HEK293 (cell line): ENCODE results near the gene KDM4C.

Experiments used
- CTCF ChIA-PET: fragments of 350-600 bp; formaldehyde crosslinking; extraction: SDS; loops from one replicate; lab custom pipeline; 2021; ENCODE audit warnings: antibody characterized with exemption; lab: Yijun Ruan, JAX
- POLR2A ChIA-PET: fragments of 300-600 bp; formaldehyde crosslinking; extraction: SDS; loops from one replicate; lab custom pipeline; 2020; ENCODE audit warnings: antibody characterized with exemption, inconsistent platforms; lab: Yijun Ruan, JAX
- H3K27ac ChIP-seq: fragments of 200-500 bp; sonication (Bioruptor generic); 2 replicates; pipeline ENCODE4 v1.5.1; 2014; ENCODE audit warnings: low read depth, low read length, control low read depth, inconsistent platforms; ENCODE audit errors: extremely low read depth
- H3K36me3 ChIP-seq, 2 experiments: fragments of 200-500 bp in 1 of 2; sonication (Bioruptor generic) in 1 of 2; 1 replicate in 1 of 2; 2 replicates in 1 of 2; pipeline ENCODE4 v1.5.1; 2014 to 2017; ENCODE audit warnings: inconsistent platforms in 2 of 2, low read length in 2 of 2; ENCODE audit not compliant: control insufficient read depth in 2 of 2, insufficient read depth in 1 of 2
- H3K4me1 ChIP-seq: fragments of 200-500 bp; sonication (Bioruptor generic); 2 replicates; pipeline ENCODE4 v1.5.1; 2014; ENCODE audit warnings: mild to moderate bottlenecking, low read length, inconsistent platforms; ENCODE audit not compliant: control insufficient read depth, insufficient read depth
- H3K4me3 ChIP-seq: 2 replicates; pipeline ENCODE4 v1.5.1; 2011; ENCODE audit warnings: low read depth, mild to moderate bottlenecking, control low read depth, low read length, moderate library complexity
- H3K9me3 ChIP-seq: fragments of 200-500 bp; sonication (Bioruptor generic); 2 replicates; pipeline ENCODE4 v1.5.1; 2014; ENCODE audit warnings: low read depth, low read length, inconsistent platforms; ENCODE audit not compliant: control insufficient read depth, insufficient read depth
- ATF2 ChIP-seq: fragments of 450-650 bp; formaldehyde crosslinking; IDR thresholded peaks from 2 replicates; pipeline ENCODE4 v1.5.1; 2016; ENCODE audit warnings: missing biosample characterization, missing genetic modification characterization, low read depth
- FEZF1 ChIP-seq: fragments of 450-650 bp; formaldehyde crosslinking; IDR thresholded peaks from 2 replicates; pipeline ENCODE4 v1.5.1; 2016; ENCODE audit warnings: missing biosample characterization, missing genetic modification characterization
- GLIS1 ChIP-seq: fragments of 450-650 bp; formaldehyde crosslinking; IDR thresholded peaks from 2 replicates; pipeline ENCODE4 v1.5.1; 2016; ENCODE audit warnings: missing biosample characterization, missing genetic modification characterization
- KLF7 ChIP-seq: fragments of 450-650 bp; formaldehyde crosslinking; IDR thresholded peaks from 2 replicates; pipeline ENCODE4 v1.5.1; 2016; ENCODE audit warnings: missing biosample characterization, missing genetic modification characterization, borderline replicate concordance
- PRDM6 ChIP-seq: fragments of 450-650 bp; formaldehyde crosslinking; IDR thresholded peaks from 2 replicates; pipeline ENCODE4 v1.5.1; 2017; ENCODE audit warnings: missing biosample characterization, missing genetic modification characterization
- ZBTB17 ChIP-seq: fragments of 450-650 bp; formaldehyde crosslinking; IDR thresholded peaks from 2 replicates; pipeline ENCODE4 v1.5.1; 2016; ENCODE audit warnings: missing biosample characterization, missing genetic modification characterization
- ZNF140 ChIP-seq: fragments of 450-650 bp; formaldehyde crosslinking; IDR thresholded peaks from 2 replicates; pipeline ENCODE4 v1.5.1; 2016; ENCODE audit warnings: missing biosample characterization, missing genetic modification characterization
- ZNF155 ChIP-seq: fragments of 450-650 bp; formaldehyde crosslinking; IDR thresholded peaks from 2 replicates; pipeline ENCODE4 v1.5.1; 2016; ENCODE audit warnings: missing biosample characterization, missing genetic modification characterization
- ZNF169 ChIP-seq: fragments of 450-650 bp; formaldehyde crosslinking; IDR thresholded peaks from 2 replicates; pipeline ENCODE4 v1.5.1; 2016; ENCODE audit warnings: missing biosample characterization, missing genetic modification characterization
- ZNF175 ChIP-seq: fragments of 450-650 bp; formaldehyde crosslinking; IDR thresholded peaks from 2 replicates; pipeline ENCODE4 v1.5.1; 2016; ENCODE audit warnings: missing biosample characterization, missing genetic modification characterization
- ZNF214 ChIP-seq: fragments of 450-650 bp; formaldehyde crosslinking; IDR thresholded peaks from 2 replicates; pipeline ENCODE4 v1.5.1; 2017; ENCODE audit warnings: missing biosample characterization, mild to moderate bottlenecking, missing genetic modification characterization, borderline replicate concordance
- ZNF23 ChIP-seq: fragments of 450-650 bp; formaldehyde crosslinking; IDR thresholded peaks from 2 replicates; pipeline ENCODE4 v1.5.1; 2016; ENCODE audit warnings: missing biosample characterization, missing genetic modification characterization, borderline replicate concordance
- ZNF280C ChIP-seq: fragments of 450-650 bp; formaldehyde crosslinking; IDR thresholded peaks from 2 replicates; pipeline ENCODE4 v1.5.1; 2016; ENCODE audit warnings: missing biosample characterization, missing genetic modification characterization
- ZNF311 ChIP-seq: fragments of 450-650 bp; formaldehyde crosslinking; IDR thresholded peaks from 2 replicates; pipeline ENCODE4 v1.5.1; 2017; ENCODE audit warnings: missing biosample characterization, missing genetic modification characterization, borderline replicate concordance
- ZNF513 ChIP-seq: fragments of 450-650 bp; IDR thresholded peaks from 2 replicates; pipeline ENCODE4 v1.5.1; 2018; ENCODE audit warnings: missing biosample characterization, missing genetic modification characterization
- ZNF660 ChIP-seq: fragments of 450-650 bp; IDR thresholded peaks from 2 replicates; pipeline ENCODE4 v1.5.1; 2018; ENCODE audit warnings: missing biosample characterization, mild to moderate bottlenecking, missing genetic modification characterization
- ZNF670 ChIP-seq: fragments of 450-650 bp; formaldehyde crosslinking; IDR thresholded peaks from 2 replicates; pipeline ENCODE4 v1.5.1; 2016; ENCODE audit warnings: missing biosample characterization, missing genetic modification characterization, low read depth
- ZNF837 ChIP-seq: fragments of 450-650 bp; formaldehyde crosslinking; IDR thresholded peaks from 2 replicates; pipeline ENCODE4 v1.5.1; 2016; ENCODE audit warnings: missing biosample characterization, missing genetic modification characterization
- ZNF843 ChIP-seq: fragments of 450-650 bp; formaldehyde crosslinking; IDR thresholded peaks from 2 replicates; pipeline ENCODE4 v1.5.1; 2016; ENCODE audit warnings: missing biosample characterization, missing genetic modification characterization
- ZSCAN30 ChIP-seq: fragments of 450-650 bp; IDR thresholded peaks from 2 replicates; pipeline ENCODE4 v1.5.1; 2018; ENCODE audit warnings: missing biosample characterization, mild to moderate bottlenecking, missing genetic modification characterization, moderate library complexity
- ZSCAN4 ChIP-seq: fragments of 450-650 bp; formaldehyde crosslinking; IDR thresholded peaks from 2 replicates; pipeline ENCODE4 v1.5.1; 2017; ENCODE audit warnings: missing biosample characterization, missing genetic modification characterization
- TF ChIP-seq, protein P1 (sequence below): fragments of 450-650 bp; formaldehyde crosslinking; IDR thresholded peaks from 2 replicates; pipeline ENCODE4 v1.5.1; 2016; ENCODE audit warnings: missing biosample characterization, missing genetic modification characterization
- TF ChIP-seq, protein P2 (sequence below): fragments of 450-650 bp; formaldehyde crosslinking; IDR thresholded peaks from 2 replicates; pipeline ENCODE4 v1.5.1; 2017; ENCODE audit warnings: missing biosample characterization, missing genetic modification characterization

Gene KDM4C

GRCh38 chr9:6973089-6973488 lies 215.3 kb downstream of the KDM4C start (continued):
- TF ChIP-seq ZNF513 (tag by site-specific recombination) (no peak), ZBTB17 (no peak), ZNF140 (no peak)
- TF ChIP-seq, all 188 proteins: peak for 0

DNA sequence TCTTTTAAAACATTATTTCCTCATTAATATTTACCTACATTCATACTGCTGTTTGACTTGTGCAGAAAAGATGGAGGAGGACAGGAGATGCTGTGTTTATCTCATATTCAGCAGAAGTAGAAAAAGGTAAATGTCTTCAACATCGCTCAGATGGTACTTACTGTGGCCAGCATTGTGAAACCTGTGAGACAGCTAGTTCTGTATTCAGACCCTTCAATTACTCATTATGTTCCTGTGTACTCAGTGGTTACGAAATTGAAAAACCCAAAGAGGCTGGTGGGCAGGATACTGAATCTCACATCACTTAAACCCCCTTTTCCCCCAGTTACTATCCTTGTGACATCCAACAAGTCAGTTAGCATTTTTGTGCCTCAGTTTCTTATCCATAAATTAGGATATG lies 216.0 kb downstream of the KDM4C start:
- no peaks in the 10 kb centered on the region for H3K36me3 ChIP-seq
- 0 out of 2 replicates have a peak, but pooled peaks cover 4% of the 10 kb centered on the region for H3K4me1 ChIP-seq
- ChIA-PET POLR2A (no interaction called here), CTCF (no interaction called here)
- H3K9me3 ChIP-seq = no peaks in the 10 kb centered on the region
- no peak overlapping the region for H3K4me3 ChIP-seq
- no peak overlapping the region for H3K27ac ChIP-seq
- TF ChIP-seq ZBTB17 (no peak), ZNF660 (tag by site-specific recombination) (no peak), ZNF280C (tag by site-specific recombination) (no peak)

DNA sequence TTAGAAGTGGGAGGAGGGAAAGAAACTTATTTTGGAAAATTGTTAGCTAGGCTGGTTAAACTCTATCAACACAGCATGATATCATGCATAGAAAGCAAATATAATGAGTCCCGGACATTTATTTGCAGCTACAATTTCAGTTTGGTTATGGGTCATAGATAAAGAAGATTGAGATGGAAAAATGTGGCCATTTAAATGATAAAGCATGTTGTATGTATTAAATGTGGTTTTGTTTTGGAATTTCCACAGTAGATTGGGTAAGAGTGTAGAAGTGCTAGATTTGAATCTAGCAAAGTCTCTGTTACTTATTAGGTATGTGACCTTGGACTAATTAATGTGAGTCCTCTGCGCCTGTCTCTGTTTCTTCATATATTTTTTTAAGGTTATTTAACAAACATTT lies 217.4 kb downstream of the KDM4C start:
- Histone ChIP-seq H3K4me1 (0 out of 2 replicates have a peak, but pooled peaks cover 4% of the 10 kb centered on the region), H3K9me3 (no peaks in the 10 kb centered on the region), H3K36me3 (no peaks in the 10 kb centered on the region), H3K4me3 (no peak overlapping the region), H3K27ac (no peak overlapping the region)
- TF ChIP-seq ZNF311 (tag by site-specific recombination) = no peak
- peak; percentile 22; the same call in 1 of the 2 replicates for TF ChIP-seq ZNF843 (tag by site-specific recombination)
- TF ChIP-seq ZNF175 (tag by site-specific recombination) = no peak
- TF ChIP-seq, protein P1, sequence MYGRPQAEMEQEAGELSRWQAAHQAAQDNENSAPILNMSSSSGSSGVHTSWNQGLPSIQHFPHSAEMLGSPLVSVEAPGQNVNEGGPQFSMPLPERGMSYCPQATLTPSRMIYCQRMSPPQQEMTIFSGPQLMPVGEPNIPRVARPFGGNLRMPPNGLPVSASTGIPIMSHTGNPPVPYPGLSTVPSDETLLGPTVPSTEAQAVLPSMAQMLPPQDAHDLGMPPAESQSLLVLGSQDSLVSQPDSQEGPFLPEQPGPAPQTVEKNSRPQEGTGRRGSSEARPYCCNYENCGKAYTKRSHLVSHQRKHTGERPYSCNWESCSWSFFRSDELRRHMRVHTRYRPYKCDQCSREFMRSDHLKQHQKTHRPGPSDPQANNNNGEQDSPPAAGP (tag by site-specific recombination) = no peak
- no peak for TF ChIP-seq ATF2
- no peak for TF ChIP-seq ZNF670
- TF ChIP-seq FEZF1 (tag by site-specific recombination) = 0 out of 2 replicates have a peak, but pooled peaks have one; percentile 7
- no peak for TF ChIP-seq KLF7
- no peak for TF ChIP-seq ZNF23 (tag by site-specific recombination)
- TF ChIP-seq ZNF155 (tag by site-specific recombination) = no peak
- no peak for TF ChIP-seq GLIS1 (tag by site-specific recombination)
- TF ChIP-seq ZNF169 (tag by site-specific recombination) = no peak
- TF ChIP-seq, protein P2, sequence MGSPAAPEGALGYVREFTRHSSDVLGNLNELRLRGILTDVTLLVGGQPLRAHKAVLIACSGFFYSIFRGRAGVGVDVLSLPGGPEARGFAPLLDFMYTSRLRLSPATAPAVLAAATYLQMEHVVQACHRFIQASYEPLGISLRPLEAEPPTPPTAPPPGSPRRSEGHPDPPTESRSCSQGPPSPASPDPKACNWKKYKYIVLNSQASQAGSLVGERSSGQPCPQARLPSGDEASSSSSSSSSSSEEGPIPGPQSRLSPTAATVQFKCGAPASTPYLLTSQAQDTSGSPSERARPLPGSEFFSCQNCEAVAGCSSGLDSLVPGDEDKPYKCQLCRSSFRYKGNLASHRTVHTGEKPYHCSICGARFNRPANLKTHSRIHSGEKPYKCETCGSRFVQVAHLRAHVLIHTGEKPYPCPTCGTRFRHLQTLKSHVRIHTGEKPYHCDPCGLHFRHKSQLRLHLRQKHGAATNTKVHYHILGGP = peak; percentile 83
- no peak for TF ChIP-seq ZNF214 (tag by site-specific recombination)
- TF ChIP-seq ZSCAN4 (tag by site-specific recombination) = no peak
- no peak for TF ChIP-seq ZNF837
- TF ChIP-seq ZSCAN30 (tag by site-specific recombination) = no peak
- peak; percentile 34; the same call in 1 of the 2 replicates for TF ChIP-seq PRDM6 (tag by site-specific recombination)
- CTCF ChIA-PET = no interaction called here
- POLR2A ChIA-PET = no interaction called here
